ENCODE data around the gene TMEM81. TPM values are rescaled to one million over a fixed set of nuclear protein-coding genes. Genes with fewer than 3 reads are reported as not detected.

Gene TMEM81
- total and polyA plus RNA-seq, 2 of the 8 experiments (the other 6 are each of a cell fraction or from before 2014, with no cell fraction given), result 2.1 to 5.9 TPM

DNA sequence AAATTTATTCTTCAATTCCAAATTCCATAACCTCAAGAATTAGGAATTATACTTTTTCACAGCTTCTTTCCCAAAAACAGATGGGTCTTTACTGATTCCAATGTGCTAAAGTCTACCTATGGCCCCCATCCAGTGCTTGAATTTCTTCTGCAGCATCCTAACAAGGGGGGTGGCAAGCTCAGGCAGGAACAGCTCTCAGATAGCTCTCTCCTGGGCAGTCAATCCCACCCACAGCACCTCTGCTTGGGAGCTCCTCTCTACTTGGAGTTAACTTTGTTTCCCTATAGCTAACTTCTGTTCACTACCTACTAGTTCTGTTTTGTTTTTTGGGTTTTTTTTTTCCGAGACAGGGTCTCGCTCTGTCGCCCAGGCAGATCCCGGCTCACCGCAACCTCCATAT lies 25.5 kb upstream of the TMEM81 start:
- no peak overlapping the region for H3K4ac ChIP-seq (replicated peaks; ENCODE audit: insufficient read length, low read depth, low read length)
- no peak overlapping the region for H4K5ac ChIP-seq (ENCODE audit: insufficient read length, low read depth, low read length)
- no peak overlapping the region for H2BK12ac ChIP-seq (ENCODE audit: low read depth, low read length)
- H2AFZ ChIP-seq (ENCODE audit: low read length), result no peak overlapping the region
- no peak overlapping the region for H3K14ac ChIP-seq (ENCODE audit: insufficient read length)
- no peaks in the 10 kb centered on the region; a peak in 1 of 7 replicates for H3K4me1 ChIP-seq (replicated peaks in 1 of 4; ENCODE audit: control insufficient read depth in 3 of 4, insufficient read depth in 4 of 4, low read length in 3 of 4)
- no peak overlapping the region for H4K91ac ChIP-seq (replicated peaks; ENCODE audit: insufficient read length, low read length)
- no peak overlapping the region for H3K56ac ChIP-seq (replicated peaks; ENCODE audit: insufficient read length, low read depth, low read length)
- peaks cover 1 to 32% (median 20%) of the 10 kb centered on the region in 4 experiments; a peak in 7 of 8 replicates for H3K36me3 ChIP-seq (ENCODE audit: control insufficient read depth in 2 of 4, insufficient read depth in 4 of 4, low read length in 3 of 4)
- no peak overlapping the region for H3K18ac ChIP-seq (ENCODE audit: extremely low read depth, low read length)
- H3K79me2 ChIP-seq (ENCODE audit: control insufficient read depth in 1 of 2, insufficient read depth in 2 of 2, low read length in 2 of 2), result 0 out of 4 replicates have a peak, but pooled peaks cover 2% of the 10 kb centered on the region in 2 experiments
- no peak overlapping the region for H3K9ac ChIP-seq (replicated peaks in 1 of 4; ENCODE audit: extremely low read depth in 1 of 4, low read depth in 3 of 4, low read length in 3 of 4)
- CTCF ChIA-PET (ENCODE audit: partially characterized antibody), result interaction anchor here (0.6 to 3.2 kb wide), 16 partner anchors 10 to 156 kb away, joined by 3 to 16 read pairs (median 4); partner anchors contain the start of gene RBBP5
- H3K23me2 ChIP-seq (ENCODE audit: low read depth, low read length), result no peaks in the 10 kb centered on the region
- no peak overlapping the region for H3K27ac ChIP-seq (ENCODE audit: low read depth, low read length)
- H2BK15ac ChIP-seq (ENCODE audit: low read length), result no peak overlapping the region
- no peak overlapping the region for H3K23ac ChIP-seq (ENCODE audit: insufficient read length)
- TF ChIP-seq, protein P1, sequence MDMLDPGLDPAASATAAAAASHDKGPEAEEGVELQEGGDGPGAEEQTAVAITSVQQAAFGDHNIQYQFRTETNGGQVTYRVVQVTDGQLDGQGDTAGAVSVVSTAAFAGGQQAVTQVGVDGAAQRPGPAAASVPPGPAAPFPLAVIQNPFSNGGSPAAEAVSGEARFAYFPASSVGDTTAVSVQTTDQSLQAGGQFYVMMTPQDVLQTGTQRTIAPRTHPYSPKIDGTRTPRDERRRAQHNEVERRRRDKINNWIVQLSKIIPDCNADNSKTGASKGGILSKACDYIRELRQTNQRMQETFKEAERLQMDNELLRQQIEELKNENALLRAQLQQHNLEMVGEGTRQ (IDR thresholded peaks at IDR 0.05; ENCODE audit: low read length), result no peak
- TF ChIP-seq TCF12 (IDR thresholded peaks at IDR 0.05; ENCODE audit: low read depth, low read length), result no peak
- no peak for TF ChIP-seq TAF1 (IDR thresholded peaks at IDR 0.05; ENCODE audit: low read depth, low read length)
- TF ChIP-seq, protein P2, sequence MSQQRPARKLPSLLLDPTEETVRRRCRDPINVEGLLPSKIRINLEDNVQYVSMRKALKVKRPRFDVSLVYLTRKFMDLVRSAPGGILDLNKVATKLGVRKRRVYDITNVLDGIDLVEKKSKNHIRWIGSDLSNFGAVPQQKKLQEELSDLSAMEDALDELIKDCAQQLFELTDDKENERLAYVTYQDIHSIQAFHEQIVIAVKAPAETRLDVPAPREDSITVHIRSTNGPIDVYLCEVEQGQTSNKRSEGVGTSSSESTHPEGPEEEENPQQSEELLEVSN (IDR thresholded peaks at IDR 0.05), result no peak
- TF ChIP-seq CHD2 (IDR thresholded peaks at IDR 0.05; ENCODE audit: low read length), result no peak
- TF ChIP-seq CBX8 (IDR thresholded peaks at IDR 0.05; ENCODE audit: borderline replicate concordance, low read depth, low read length), result no peak
- no peak for TF ChIP-seq SAP30 (IDR thresholded peaks at IDR 0.05; ENCODE audit: insufficient read depth, insufficient replicate concordance, low read length)
- TF ChIP-seq CTBP2 (IDR thresholded peaks at IDR 0.05; ENCODE audit: borderline replicate concordance, insufficient read depth, insufficient read length, low read length), result no peak
- TF ChIP-seq SP2 (IDR thresholded peaks at IDR 0.05; ENCODE audit: low read length), result no peak
- H3K4me2 ChIP-seq (ENCODE audit: insufficient read depth in 1 of 2, low read depth in 2 of 2, low read length in 2 of 2), result no peak overlapping the region
- FAIRE-seq, result no peak
- H3K27me3 ChIP-seq (replicated peaks in 1 of 4; ENCODE audit: control insufficient read depth in 3 of 4, extremely low read depth in 1 of 4, insufficient read depth in 3 of 4, low read length in 3 of 4), result no peaks in the 10 kb centered on the region
- peaks cover 0 to 1% of the 10 kb centered on the region in 2 experiments for H4K20me1 ChIP-seq (replicated peaks in 1 of 2; ENCODE audit: control insufficient read depth in 1 of 2, insufficient read depth in 2 of 2, low read length in 2 of 2)
- WGBS, 2 experiments (ENCODE audit: extremely low coverage in 1 of 2, insufficient coverage in 1 of 2, insufficient read length in 1 of 2, insufficient replicate concordance in 2 of 2, low coverage in 1 of 2, low lambda C conversion rate in 2 of 2, missing lambda C conversion rate in 1 of 2), result 80% methylated on average over 5 of the region's 5 CpGs; no CpG with 5 or more reads in 1 of the 2 experiments
- no peak overlapping the region for H3K4me3 ChIP-seq (ENCODE audit: extremely low read depth in 1 of 4, insufficient read depth in 2 of 4, low read depth in 3 of 4, low read length in 4 of 4)
- no peak overlapping the region for H4K8ac ChIP-seq (ENCODE audit: extremely low read depth, insufficient read depth, low read length)
- no peak overlapping the region for H2BK20ac ChIP-seq (ENCODE audit: low read length)
- H3K79me1 ChIP-seq (ENCODE audit: low read depth, low read length), result no peaks in the 10 kb centered on the region; the same call in 1 of the 2 replicates
- H2BK120ac ChIP-seq (replicated peaks; ENCODE audit: low read depth, low read length), result no peak overlapping the region
- POLR2A ChIA-PET (ENCODE audit: partially characterized antibody), result interaction anchor here (0.8 to 3.3 kb wide), 3 partner anchors 12 to 14 kb away, joined by 3 to 21 read pairs (median 4); partner anchors contain the start of gene RBBP5
- H2AK5ac ChIP-seq (ENCODE audit: low read depth, low read length), result no peak overlapping the region
- DNase-seq (ENCODE audit: low read depth in 1 of 2, low spot score in 2 of 2), result no peak
- H2BK5ac ChIP-seq (ENCODE audit: low read depth, low read length), result no peak overlapping the region
- H3K9me3 ChIP-seq (ENCODE audit: insufficient read depth in 2 of 2, low read depth in 1 of 2, low read length in 1 of 2), result no peaks in the 10 kb centered on the region
